Measurements from ENCODE around the gene DNMT3A. TPM values are rescaled to one million over a fixed set of nuclear protein-coding genes. Genes with fewer than 3 reads are reported as not detected.

The DNMT3A gene
- total RNA-seq, 2 experiments from 2014 or later: 87.1 to 87.6 TPM

GRCh38 chr2:25358249-25358815 is 16.6 kb upstream of the DNMT3A start:
- ChIA-PET CTCF (interaction anchor here (1.0 to 1.9 kb wide), 2 partner anchors 19 to 60 kb away, joined by 3 to 4 read pairs; no protein-coding TSS in a partner anchor), POLR2A (interaction anchor here (0.7 kb wide), 1 partner anchor 1547 kb away, joined by 3 read pairs; no protein-coding TSS in a partner anchor)

- ChIA-PET CTCF (no interaction called here), POLR2A (no interaction called here)
Measured at GRCh38 chr2:25356088-25356487, 14.4 kb upstream of the DNMT3A start.

- ChIA-PET POLR2A (no interaction called here), CTCF (no interaction called here)
Measured at GRCh38 chr2:25355270-25355669, 13.5 kb upstream of the DNMT3A start.

- ChIA-PET POLR2A (interaction anchor here (0.6 to 1.7 kb wide), 3 partner anchors 8 to 81 kb away, joined by 4 to 8 read pairs (median 4); no protein-coding TSS in a partner anchor), CTCF (interaction anchor here (0.7 to 2.5 kb wide), 7 partner anchors 8 to 402 kb away, joined by 3 to 16 read pairs (median 3); no protein-coding TSS in a partner anchor)
Measured at GRCh38 chr2:25354116-25354515, 12.4 kb upstream of the DNMT3A start.

- ChIA-PET CTCF (interaction anchor here (0.6 to 4.3 kb wide), 3 partner anchors 13 to 40 kb away, joined by 3 to 18 read pairs (median 3); no protein-coding TSS in a partner anchor), POLR2A (no interaction called here)
Measured at GRCh38 chr2:25349397-25349796, 7.7 kb upstream of the DNMT3A start.

- ChIA-PET POLR2A (no interaction called here), CTCF (interaction anchor here (0.6 to 4.3 kb wide), 5 partner anchors 15 to 274 kb away, joined by 4 to 18 read pairs (median 5); no protein-coding TSS in a partner anchor)
Measured at GRCh38 chr2:25347846-25348245, 6.1 kb upstream of the DNMT3A start.

- POLR2A ChIA-PET: no interaction called here
- CTCF ChIA-PET: interaction anchor here (0.6 to 4.3 kb wide), 5 partner anchors 15 to 274 kb away, joined by 4 to 18 read pairs (median 5); no protein-coding TSS in a partner anchor
Measured at GRCh38 chr2:25347205-25347815, 5.6 kb upstream of the DNMT3A start.

GRCh38 chr2:25343187-25343825 is 1.6 kb upstream of the DNMT3A start:
- POLR2A ChIA-PET: interaction anchor here (0.6 kb wide), 3 partner anchors 34 to 639 kb away, joined by 3 to 4 read pairs (median 3); partner anchors contain the start of gene KIF3C
- CTCF ChIA-PET: interaction anchor here (0.6 to 2.0 kb wide), 13 partner anchors 10 to 218 kb away, joined by 3 to 15 read pairs (median 4); no protein-coding TSS in a partner anchor

- CTCF ChIA-PET: interaction anchor here (0.6 to 2.0 kb wide), 16 partner anchors 9 to 1415 kb away, joined by 3 to 15 read pairs (median 4); no protein-coding TSS in a partner anchor
- POLR2A ChIA-PET: interaction anchor here (0.6 kb wide), 3 partner anchors 35 to 639 kb away, joined by 3 to 4 read pairs (median 3); partner anchors contain the start of gene KIF3C
Measured at GRCh38 chr2:25342372-25343186, 854 bp upstream of the DNMT3A start.

GRCh38 chr2:25341011-25341727 is 556 bp downstream of the DNMT3A start:
- CTCF ChIA-PET: interaction anchor here (0.6 kb wide), 1 partner anchor 891 kb away, joined by 3 read pairs; no protein-coding TSS in a partner anchor

GRCh38 chr2:25340181-25340921 is 1.4 kb downstream of the DNMT3A start:
- CTCF ChIA-PET: interaction anchor here (0.6 to 2.4 kb wide), 3 partner anchors 22 to 892 kb away, joined by 3 to 13 read pairs (median 4); no protein-coding TSS in a partner anchor

More at GRCh38 chr2:25341011-25341727, 556 bp downstream of the DNMT3A start:
- POLR2A ChIA-PET: no interaction called here

GRCh38 chr2:25339791-25340180 is 1.9 kb downstream of the DNMT3A start:
- ChIA-PET CTCF (interaction anchor here (1.0 to 2.4 kb wide), 2 partner anchors 22 to 31 kb away, joined by 4 to 13 read pairs; no protein-coding TSS in a partner anchor), POLR2A (interaction anchor here (0.8 kb wide), 1 partner anchor 25 kb away, joined by 4 read pairs; no protein-coding TSS in a partner anchor)

More at GRCh38 chr2:25340181-25340921, 1.4 kb downstream of the DNMT3A start:
- POLR2A ChIA-PET: interaction anchor here (0.8 kb wide), 1 partner anchor 26 kb away, joined by 4 read pairs; no protein-coding TSS in a partner anchor

- POLR2A ChIA-PET: no interaction called here
- CTCF ChIA-PET: interaction anchor here (1.2 to 2.4 kb wide), 2 partner anchors 30 to 38 kb away, joined by 3 to 13 read pairs; no protein-coding TSS in a partner anchor
Measured at GRCh38 chr2:25339211-25339674, 2.5 kb downstream of the DNMT3A start.

GRCh38 chr2:25338401-25338800 is 3.3 kb downstream of the DNMT3A start:
- POLR2A ChIA-PET: no interaction called here
- CTCF ChIA-PET: interaction anchor here (1.2 to 2.4 kb wide), 3 partner anchors 29 to 62 kb away, joined by 3 to 13 read pairs (median 4); no protein-coding TSS in a partner anchor

- ChIA-PET POLR2A (no interaction called here), CTCF (interaction anchor here (1.3 to 1.4 kb wide), 2 partner anchors 24 to 61 kb away, joined by 3 to 4 read pairs; no protein-coding TSS in a partner anchor)
Measured at GRCh38 chr2:25337891-25338290, 3.8 kb downstream of the DNMT3A start.

- POLR2A ChIA-PET: interaction anchor here (1.9 kb wide), 1 partner anchor 13 kb away, joined by 5 read pairs; no protein-coding TSS in a partner anchor
- CTCF ChIA-PET: interaction anchor here (1.3 to 2.3 kb wide), 3 partner anchors 22 to 61 kb away, joined by 3 to 8 read pairs (median 4); no protein-coding TSS in a partner anchor
Measured at GRCh38 chr2:25337276-25337675, 4.4 kb downstream of the DNMT3A start.
